H9 (cell line): ENCODE results near the gene SPRED1. TPM values are rescaled to one million over a fixed set of nuclear protein-coding genes. Genes with fewer than 3 reads are reported as not detected.

Source experiments
- DNase-seq: peaks from one replicate; pipeline ENCODE4 v3.0.0-alpha.2; 2017
- H2AFZ ChIP-seq: one replicate; pipeline ENCODE4 v1.6.1; 2013; ENCODE audit warnings: mild to moderate bottlenecking, low read length, control low read depth, moderate library complexity
- H2AK5ac ChIP-seq: 2 replicates; pipeline ENCODE4 v1.6.1; 2013; ENCODE audit warnings: low read length, control low read depth, mixed read lengths; ENCODE audit not compliant: insufficient read length
- H2BK120ac ChIP-seq: one replicate; pipeline ENCODE4 v1.6.1; 2013; ENCODE audit warnings: low read depth, mild to moderate bottlenecking, low read length, control low read depth, inconsistent platforms; ENCODE audit not compliant: poor library complexity, severe bottlenecking
- H2BK12ac ChIP-seq: 2 replicates; pipeline ENCODE4 v1.6.1; 2013; ENCODE audit warnings: low read length, control low read depth, mixed read lengths, low read depth; ENCODE audit not compliant: insufficient read length
- H2BK15ac ChIP-seq: 2 replicates; pipeline ENCODE4 v1.6.1; 2013; ENCODE audit warnings: low read depth, low read length, control low read depth
- H2BK20ac ChIP-seq: one replicate; pipeline ENCODE4 v1.6.1; 2013; ENCODE audit warnings: low read depth, mild to moderate bottlenecking, low read length, control low read depth, inconsistent platforms; ENCODE audit not compliant: poor library complexity, severe bottlenecking
- H2BK5ac ChIP-seq: 2 replicates; pipeline ENCODE4 v1.6.1; 2013; ENCODE audit warnings: low read length, control low read depth, mixed read lengths; ENCODE audit not compliant: insufficient read length
- H3K14ac ChIP-seq: 2 replicates; pipeline ENCODE4 v1.6.1; 2013; ENCODE audit warnings: low read length, control low read depth; ENCODE audit not compliant: insufficient read depth
- H3K18ac ChIP-seq: 2 replicates; pipeline ENCODE4 v1.6.1; 2013; ENCODE audit warnings: low read depth, mild to moderate bottlenecking, mixed read lengths, low read length, control low read depth; ENCODE audit not compliant: insufficient read length
- H3K23ac ChIP-seq: 2 replicates; pipeline ENCODE4 v1.6.1; 2013; ENCODE audit warnings: low read length, control low read depth, mixed read lengths, low read depth; ENCODE audit not compliant: insufficient read length
- H3K23me2 ChIP-seq: 2 replicates; pipeline ENCODE4 v1.6.1; 2013; ENCODE audit warnings: low read depth, mild to moderate bottlenecking, mixed read lengths, low read length, control low read depth; ENCODE audit not compliant: insufficient read length, poor library complexity, severe bottlenecking
- H3K27ac ChIP-seq: 2 replicates; pipeline ENCODE4 v1.5.1; 2013; ENCODE audit warnings: low read length, control low read depth, mixed read lengths, low read depth; ENCODE audit not compliant: insufficient read length
- H3K27me3 ChIP-seq: 2 replicates; pipeline ENCODE4 v1.6.1; 2013; ENCODE audit warnings: low read length, control low read depth, inconsistent platforms; ENCODE audit not compliant: insufficient read depth
- H3K4ac ChIP-seq: 2 replicates; pipeline ENCODE4 v1.6.1; 2013; ENCODE audit warnings: low read depth, mild to moderate bottlenecking, control low read depth, inconsistent platforms, low read length, moderate library complexity
- H3K4me1 ChIP-seq: 2 replicates; pipeline ENCODE4 v1.6.1; 2013; ENCODE audit warnings: low read length, control low read depth, inconsistent platforms; ENCODE audit not compliant: insufficient read depth
- H3K4me2 ChIP-seq: 2 replicates; pipeline ENCODE4 v1.6.1; 2013; ENCODE audit warnings: low read length, control low read depth, mixed read lengths; ENCODE audit not compliant: insufficient read length, insufficient read depth
- H3K56ac ChIP-seq: 2 replicates; pipeline ENCODE4 v1.6.1; 2013; ENCODE audit warnings: low read depth, mild to moderate bottlenecking, mixed read lengths, low read length, control low read depth; ENCODE audit not compliant: insufficient read length
- H3K79me1 ChIP-seq: 2 replicates; pipeline ENCODE4 v1.6.1; 2013; ENCODE audit warnings: low read depth, mild to moderate bottlenecking, moderate library complexity, low read length, control low read depth, inconsistent platforms; ENCODE audit not compliant: insufficient read depth, poor library complexity, severe bottlenecking
- H3K79me2 ChIP-seq: 2 replicates; pipeline ENCODE4 v1.6.1; 2013; ENCODE audit warnings: low read length, control low read depth, inconsistent platforms; ENCODE audit not compliant: insufficient read depth
- H3K9ac ChIP-seq: 2 replicates; pipeline ENCODE4 v1.6.1; 2013; ENCODE audit warnings: low read length, control low read depth, mixed read lengths; ENCODE audit not compliant: insufficient read length; ENCODE audit errors: extremely low read depth
- H3K9me3 ChIP-seq: one replicate; pipeline ENCODE4 v1.6.1; 2013; ENCODE audit warnings: low read depth, low read length, inconsistent platforms; ENCODE audit not compliant: control insufficient read depth
- H3T11ph ChIP-seq: one replicate; pipeline ENCODE4 v1.6.1; 2013; ENCODE audit warnings: mild to moderate bottlenecking, low read length, control low read depth, inconsistent platforms
- H4K20me1 ChIP-seq: one replicate; pipeline ENCODE4 v1.6.1; 2013; ENCODE audit not compliant: control insufficient read depth, insufficient read length, insufficient read depth
- H4K5ac ChIP-seq: 2 replicates; pipeline ENCODE4 v1.6.1; 2013; ENCODE audit warnings: low read depth, mild to moderate bottlenecking, mixed read lengths, low read length, control low read depth; ENCODE audit not compliant: insufficient read length
- H4K8ac ChIP-seq: replicated peaks from 2 replicates; pipeline ENCODE4 v1.6.1; 2013; ENCODE audit warnings: low read length, control low read depth, mixed read lengths, low read depth; ENCODE audit not compliant: insufficient read length
- H4K91ac ChIP-seq: 2 replicates; pipeline ENCODE4 v1.6.1; 2013; ENCODE audit warnings: low read depth, mild to moderate bottlenecking, moderate library complexity, mixed read lengths, low read length, control low read depth; ENCODE audit not compliant: insufficient read length
- H3K27ac Mint-ChIP-seq, 3 experiments: 2 replicates in 2 of 3; 3 replicates in 1 of 3; pipeline ENCODE4 v1.8.0; 2020 to 2021; ENCODE audit warnings: mixed read lengths in 3 of 3, mild to moderate bottlenecking in 1 of 3, moderate library complexity in 1 of 3
- H3K27me3 Mint-ChIP-seq: 2 replicates; pipeline ENCODE4 v1.8.0; 2021; ENCODE audit warnings: low read depth, mild to moderate bottlenecking, moderate library complexity, mixed read lengths
- H3K36me3 Mint-ChIP-seq, 3 experiments: 2 replicates in 2 of 3; 3 replicates in 1 of 3; pipeline ENCODE4 v1.8.0; 2020 to 2021; ENCODE audit warnings: low read depth in 3 of 3, mixed read lengths in 3 of 3; ENCODE audit not compliant: insufficient read depth in 1 of 3
- H3K4me1 Mint-ChIP-seq, 2 experiments: 2 replicates each; pipeline ENCODE4 v1.8.0; 2020; ENCODE audit warnings: mixed read lengths in 2 of 2
- H3K4me3 Mint-ChIP-seq, 2 experiments: 2 replicates in 1 of 2; 3 replicates in 1 of 2; pipeline ENCODE4 v1.8.0; 2020 to 2021; ENCODE audit warnings: mild to moderate bottlenecking in 2 of 2, mixed read lengths in 2 of 2, moderate library complexity in 1 of 2
- H3K9me3 Mint-ChIP-seq, 2 experiments: 2 replicates in 1 of 2; 3 replicates in 1 of 2; pipeline ENCODE4 v1.8.0; 2020; ENCODE audit warnings: mild to moderate bottlenecking in 2 of 2, mixed read lengths in 2 of 2, moderate library complexity in 1 of 2
- CTCF ChIP-seq: fragments of 200-600 bp; sonication (generic); conservative IDR thresholded peaks from 3 replicates; pipeline ENCODE4 v1.8.0; 2021; ENCODE audit warnings: antibody characterized with exemption, mild to moderate bottlenecking
- WGBS: extraction: QIAGEN DNeasy Blood & Tissue Kit; methylation state at CpG from one replicate; pipeline ENCODE4 v1.1.7; 2013; ENCODE audit warnings: missing lambda C conversion rate, low lambda C conversion rate, mixed read lengths; ENCODE audit not compliant: insufficient read length; ENCODE audit errors: extremely low coverage; 5-methylcytosine and 5-hydroxymethylcytosine counted together
- total RNA-seq: library from RNA; stranded (reverse); gene quantifications from 2 replicates; pipeline ENCODE4 v1.2.1, GENCODE V29; 2021

The SPRED1 gene
- total RNA-seq, 1 experiment from 2014 or later: 41.0 TPM

GRCh38 chr15:38297623-38298388, 45.2 kb downstream of the SPRED1 start:
- no peak overlapping the region for H2BK5ac ChIP-seq
- no peak overlapping the region for H3K9ac ChIP-seq
- H3K4me1 Mint-ChIP-seq: peaks cover 13 to 21% of the 10 kb centered on the region in 2 experiments
- H3K4me2 ChIP-seq: no peak overlapping the region
- no peak overlapping the region for H2BK20ac ChIP-seq
- H3K23me2 ChIP-seq: no peaks in the 10 kb centered on the region
- no peak for DNase-seq
- H3K27me3 Mint-ChIP-seq: no peaks in the 10 kb centered on the region
- H3K79me1 ChIP-seq: peaks cover 12% of the 10 kb centered on the region
- H3K18ac ChIP-seq: no peak overlapping the region
- H3K9me3 ChIP-seq: no peaks in the 10 kb centered on the region
- H2AK5ac ChIP-seq: no peak overlapping the region
- H3K27ac Mint-ChIP-seq: no peak overlapping the region
- H3K36me3 Mint-ChIP-seq: peaks cover 4 to 9% (median 7%) of the 10 kb centered on the region in 3 experiments; a peak in 4 of 7 replicates
- no peaks in the 10 kb centered on the region for H3K27me3 ChIP-seq
- H3K56ac ChIP-seq: no peak overlapping the region
- no peak overlapping the region for H3K14ac ChIP-seq
- H4K5ac ChIP-seq: no peak overlapping the region
- H2BK15ac ChIP-seq: no peak overlapping the region
- TF ChIP-seq CTCF: no peak
- no peak overlapping the region for H3T11ph ChIP-seq
- H4K20me1 ChIP-seq: no peaks in the 10 kb centered on the region
- H3K27ac ChIP-seq: no peak overlapping the region
- H2AFZ ChIP-seq: no peak overlapping the region
- no peak overlapping the region for H2BK12ac ChIP-seq
- H4K91ac ChIP-seq: no peak overlapping the region
- H3K4me3 Mint-ChIP-seq: no peak overlapping the region
- peaks cover 5% of the 10 kb centered on the region; the same call in 1 of the 2 replicates for H3K4me1 ChIP-seq
- peaks cover 19% of the 10 kb centered on the region; the same call in 1 of the 2 replicates for H3K79me2 ChIP-seq
- no peak overlapping the region for H4K8ac ChIP-seq
- no CpG with 5 or more reads among the region's 4 CpGs for WGBS
- H3K23ac ChIP-seq: no peak overlapping the region
- no peak overlapping the region for H3K4ac ChIP-seq
- H3K9me3 Mint-ChIP-seq: no peaks in the 10 kb centered on the region
- no peak overlapping the region for H2BK120ac ChIP-seq
